ENCODE measurements around the gene CDH23. TPM values are rescaled to one million over a fixed set of nuclear protein-coding genes. Genes with fewer than 3 reads are reported as not detected.

CDH23 gene
- total and polyA plus RNA-seq, 2 of the 8 experiments (the other 6 are each of a cell fraction or from before 2014, with no cell fraction given) = 1.9 to 4.9 TPM

DNA sequence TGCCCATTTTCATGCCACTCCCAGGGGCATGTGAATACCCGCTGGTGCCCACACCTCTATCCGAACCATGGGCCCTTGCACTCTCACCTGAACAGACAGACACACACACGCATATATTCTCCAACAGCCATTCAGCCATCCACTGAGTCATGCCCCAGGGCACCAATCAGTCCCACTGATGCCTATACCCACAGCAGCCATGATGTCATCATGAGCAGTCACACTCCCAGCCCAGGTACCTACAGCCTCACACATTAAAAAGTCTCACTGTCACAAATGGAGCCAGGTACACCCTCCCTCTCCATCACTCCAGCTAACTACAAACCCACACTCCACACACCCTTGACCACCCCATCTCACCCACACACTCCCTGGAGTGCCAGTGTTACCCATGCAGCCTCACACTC is 364.4 kb downstream of the CDH23 start (continued):
- TF ChIP-seq RXRA (IDR thresholded peaks at IDR 0.05; ENCODE audit: insufficient read depth, low read depth, low read length) (no peak), KDM4A (IDR thresholded peaks at IDR 0.05; ENCODE audit: low read depth, low read length, severe bottlenecking) (no peak), CEBPB (IDR thresholded peaks at IDR 0.05; ENCODE audit: low read depth, low read length) (no peak), SUZ12 (IDR thresholded peaks at IDR 0.05; ENCODE audit: low read length) (no peak)
